Right forelimb (tissue), 1 donor: ENCODE data around the gene EFR3B.

Experiments used
- DNase-seq: peaks from one replicate; pipeline ENCODE4 v3.0.0-alpha.2; 2018

Gene EFR3B

GRCh38 chr2:25035537-25036220 lies 6.2 kb upstream of the EFR3B start:
- no peak for DNase-seq

GRCh38 chr2:25036221-25036559 lies 5.7 kb upstream of the EFR3B start:
- DNase-seq = no peak

- DNase-seq = no peak
Observed at GRCh38 chr2:25039126-25039525, 2.8 kb upstream of the EFR3B start.

- DNase-seq = no peak
Observed at GRCh38 chr2:25041307-25041927, 459 bp upstream of the EFR3B start.

- peak; percentile 72 for DNase-seq
Observed at GRCh38 chr2:25042321-25043240, 705 bp downstream of the EFR3B start.

- no peak for DNase-seq
Observed at GRCh38 chr2:25043241-25043867, 1.5 kb downstream of the EFR3B start.

GRCh38 chr2:25044011-25044410 lies 2.1 kb downstream of the EFR3B start:
- DNase-seq = no peak

GRCh38 chr2:25044990-25045389 lies 3.1 kb downstream of the EFR3B start:
- DNase-seq = no peak

- no peak for DNase-seq
Observed at GRCh38 chr2:25049422-25049821, 7.5 kb downstream of the EFR3B start.

- no peak for DNase-seq
Observed at GRCh38 chr2:25050128-25050527, 8.3 kb downstream of the EFR3B start.

- no peak for DNase-seq
Observed at GRCh38 chr2:25053041-25053440, 11.2 kb downstream of the EFR3B start.

- no peak for DNase-seq
Observed at GRCh38 chr2:25054720-25055119, 12.8 kb downstream of the EFR3B start.

GRCh38 chr2:25055376-25055920 lies 13.6 kb downstream of the EFR3B start:
- no peak for DNase-seq

GRCh38 chr2:25056098-25056821 lies 14.4 kb downstream of the EFR3B start:
- DNase-seq = no peak

- DNase-seq = no peak
Observed at GRCh38 chr2:25062511-25062917, 20.6 kb downstream of the EFR3B start.

- DNase-seq = no peak
Observed at GRCh38 chr2:25063876-25064660, 22.2 kb downstream of the EFR3B start.

- no peak for DNase-seq
Observed at GRCh38 chr2:25065768-25066167, 23.9 kb downstream of the EFR3B start.

- DNase-seq = no peak
Observed at GRCh38 chr2:25066455-25066854, 24.6 kb downstream of the EFR3B start.

- DNase-seq = no peak
Observed at GRCh38 chr2:25068217-25068616, 26.3 kb downstream of the EFR3B start.

- no peak for DNase-seq
Observed at GRCh38 chr2:25071966-25072365, 30.1 kb downstream of the EFR3B start.

GRCh38 chr2:25072606-25073005 lies 30.7 kb downstream of the EFR3B start:
- no peak for DNase-seq

GRCh38 chr2:25073025-25073424 lies 31.1 kb downstream of the EFR3B start:
- no peak for DNase-seq
